Effector CD8-positive, alpha-beta T cell (primary cell): ENCODE results near the gene MAP2K2.
"Not testable (repeated sequence)": the region's sequence is repeated elsewhere in the genome, so short reads cannot be mapped to it uniquely, and the experiment has no call there.

ENCODE experiments used
- DNase-seq: peaks from one replicate; lab custom pipeline; 2025; lab: John Stamatoyannopoulos, UW

Gene MAP2K2

GRCh38 chr19:4130744-4131438 is 7.0 kb upstream of the MAP2K2 start:
- DNase-seq, result no peak

DNA sequence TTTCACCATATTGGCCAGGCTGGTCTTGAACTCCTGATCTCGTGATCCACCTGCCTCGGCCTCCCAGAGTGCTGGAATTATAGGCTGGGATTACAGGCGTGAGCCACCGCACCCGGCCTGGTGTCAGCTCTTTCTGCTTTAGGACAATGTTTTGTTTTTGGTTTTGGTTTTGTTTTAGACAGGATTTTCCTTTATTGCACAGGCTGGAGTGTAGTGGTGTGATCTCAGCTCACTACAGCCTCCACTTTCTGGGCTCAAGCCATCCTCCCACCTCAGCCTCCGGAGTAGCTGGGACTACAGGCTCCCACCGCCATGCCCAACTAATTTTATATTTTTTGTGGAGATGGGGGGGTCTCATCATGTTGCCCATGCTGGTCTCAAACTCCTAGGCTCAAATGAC is 5.1 kb upstream of the MAP2K2 start:
- DNase-seq, result not testable (repeated sequence)

DNA sequence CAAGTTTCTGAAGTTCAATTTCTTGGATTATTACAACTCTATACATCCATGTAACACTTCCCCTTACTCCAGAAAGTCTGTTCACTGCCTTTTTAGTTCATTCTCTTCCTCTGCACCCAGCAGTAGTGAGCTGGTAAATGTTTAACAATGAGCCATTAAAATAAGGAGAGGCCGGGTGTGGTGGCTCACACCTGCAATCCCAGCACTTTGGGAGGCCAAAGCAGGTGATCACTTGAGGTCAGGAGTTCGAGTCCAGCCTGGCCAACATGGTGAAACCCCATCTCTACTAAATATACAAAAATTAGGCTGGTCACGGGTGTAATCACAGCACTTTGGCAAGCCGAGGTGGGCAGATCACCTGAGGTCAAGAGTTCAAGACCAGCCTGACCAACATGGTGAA is 3.4 kb upstream of the MAP2K2 start:
- DNase-seq, result not testable (repeated sequence)

GRCh38 chr19:4124638-4125037 is 716 bp upstream of the MAP2K2 start:
- DNase-seq, result no peak

DNA sequence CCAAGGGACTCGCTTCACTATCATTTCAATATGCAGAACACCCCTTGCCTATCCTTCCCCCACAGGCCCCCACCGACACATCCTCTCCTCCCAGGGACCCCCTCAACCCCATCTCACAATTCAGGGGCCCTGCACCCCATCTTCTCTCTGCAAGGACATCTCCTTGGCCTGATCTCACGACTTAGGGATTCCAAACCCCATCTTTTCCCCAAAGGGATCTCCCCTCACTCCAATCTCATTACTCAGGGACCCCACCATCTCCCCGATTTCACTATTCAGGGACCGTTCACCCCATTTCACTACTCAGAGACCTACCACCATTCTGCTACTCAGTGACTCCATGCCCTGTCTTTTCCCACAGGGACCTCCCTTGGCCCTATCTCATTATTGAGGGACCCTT is 1.4 kb downstream of the MAP2K2 start:
- no peak for DNase-seq

- DNase-seq, result no peak
Measured at GRCh38 chr19:4121815-4122214, 2.1 kb downstream of the MAP2K2 start.

DNA sequence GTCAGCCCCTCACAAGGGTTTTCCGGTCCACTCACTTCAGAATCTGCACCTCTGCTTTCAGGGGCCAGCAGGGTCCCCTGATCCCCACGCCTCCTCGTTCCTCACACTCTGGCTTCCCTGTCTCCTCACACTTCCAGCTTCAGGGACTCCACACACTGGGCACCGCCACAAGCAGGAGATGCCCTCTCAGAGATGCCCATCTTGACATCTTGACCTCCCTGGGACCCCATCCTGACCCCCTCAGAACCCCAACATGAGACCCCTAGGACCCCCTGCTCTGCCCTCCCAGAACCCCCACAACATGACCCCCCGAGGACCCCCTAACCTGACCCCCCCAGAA is 2.7 kb downstream of the MAP2K2 start:
- no peak for DNase-seq

- DNase-seq, result no peak
Measured at GRCh38 chr19:4120559-4121272, 3.2 kb downstream of the MAP2K2 start.

- DNase-seq, result no peak
Measured at GRCh38 chr19:4119763-4120162, 4.2 kb downstream of the MAP2K2 start.

- DNase-seq, result no peak
Measured at GRCh38 chr19:4115818-4116385, 8.0 kb downstream of the MAP2K2 start.

- DNase-seq, result peak; percentile 50
Measured at GRCh38 chr19:4115050-4115817, 8.7 kb downstream of the MAP2K2 start.

DNA sequence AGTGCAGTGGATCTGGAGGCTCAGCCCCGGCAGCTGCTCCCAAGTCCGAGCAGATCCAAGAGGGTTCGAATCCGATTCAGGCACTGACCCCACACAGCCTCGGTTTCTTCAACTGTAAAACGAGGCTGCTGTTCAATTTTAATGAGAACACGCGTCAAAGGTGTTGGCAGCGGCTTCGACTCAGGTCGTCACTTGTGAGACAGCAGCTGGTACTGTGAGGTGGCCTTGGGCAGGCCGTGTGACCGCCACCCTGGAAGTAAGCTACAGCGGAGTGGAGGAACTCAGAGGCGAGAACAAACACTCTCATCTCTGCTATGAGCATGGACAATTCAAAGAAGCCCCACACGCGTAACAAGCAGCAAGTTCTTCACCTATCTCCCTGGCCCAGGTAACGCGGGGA is 9.7 kb downstream of the MAP2K2 start:
- no peak for DNase-seq

- no peak for DNase-seq
Measured at GRCh38 chr19:4113398-4114088, 10.4 kb downstream of the MAP2K2 start.

DNA sequence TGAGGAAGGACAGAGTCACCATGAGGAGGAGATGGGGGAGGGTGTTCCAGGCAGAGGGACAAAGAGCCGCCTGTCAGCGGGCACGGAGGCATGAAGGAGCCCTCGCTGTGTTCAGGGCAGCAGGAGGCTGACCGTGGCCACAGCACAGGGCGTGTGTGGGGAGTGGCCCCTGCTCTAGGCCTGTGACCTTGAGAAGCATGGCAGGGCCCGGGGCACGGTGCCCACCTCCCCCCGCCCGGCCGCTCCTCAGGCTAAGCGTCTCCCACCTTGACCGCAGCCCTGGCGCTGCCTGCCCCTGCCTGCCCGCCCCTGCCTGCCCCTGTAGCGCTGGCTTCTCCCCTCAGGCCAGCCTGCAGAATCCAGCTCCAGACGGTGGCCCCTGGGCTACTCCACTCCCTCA is 11.6 kb downstream of the MAP2K2 start:
- no peak for DNase-seq

GRCh38 chr19:4109626-4109945 is 14.3 kb downstream of the MAP2K2 start:
- DNase-seq, result no peak

DNA sequence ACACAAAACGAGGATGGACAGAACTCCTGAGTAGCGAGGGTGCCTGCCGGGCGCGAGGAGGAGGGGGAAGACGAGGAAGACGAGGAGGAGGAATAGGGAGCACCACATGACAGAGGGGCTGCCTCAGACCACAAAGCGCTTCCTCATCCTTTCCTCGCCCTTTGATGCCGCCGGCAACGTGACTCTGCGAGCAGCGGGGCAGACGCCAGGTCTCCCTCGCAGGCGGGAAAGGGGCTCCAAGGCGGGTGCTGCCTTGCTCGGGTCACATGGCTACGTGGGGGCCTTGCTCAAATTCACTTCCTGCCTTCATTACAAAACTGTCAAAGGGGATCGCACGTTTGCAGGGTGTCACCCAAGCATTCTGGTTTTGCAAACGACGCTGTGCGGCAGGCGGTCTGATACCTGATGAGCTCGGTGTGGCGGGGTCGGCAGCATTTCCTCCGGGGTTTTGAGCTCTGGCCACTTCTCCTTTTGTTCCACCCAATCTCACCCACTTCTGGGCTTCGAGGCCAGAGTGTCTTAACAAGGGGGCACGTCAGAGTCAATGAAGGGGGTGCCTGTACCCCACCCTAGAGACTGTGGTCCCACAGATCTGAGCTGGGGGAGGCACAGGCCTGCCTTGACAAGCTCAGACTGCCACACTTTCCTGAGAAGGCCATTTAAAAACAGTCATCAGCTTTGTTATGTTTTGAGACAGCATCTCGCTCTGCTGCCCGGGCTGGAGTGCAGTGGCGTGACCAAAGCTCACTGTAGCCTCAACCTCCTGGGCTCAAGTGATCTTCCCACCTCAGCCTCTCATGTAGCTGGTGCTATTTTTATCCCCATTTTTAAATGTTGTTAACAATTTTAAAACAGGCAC is 14.9 kb downstream of the MAP2K2 start:
- DNase-seq, result peak; percentile 63

DNA sequence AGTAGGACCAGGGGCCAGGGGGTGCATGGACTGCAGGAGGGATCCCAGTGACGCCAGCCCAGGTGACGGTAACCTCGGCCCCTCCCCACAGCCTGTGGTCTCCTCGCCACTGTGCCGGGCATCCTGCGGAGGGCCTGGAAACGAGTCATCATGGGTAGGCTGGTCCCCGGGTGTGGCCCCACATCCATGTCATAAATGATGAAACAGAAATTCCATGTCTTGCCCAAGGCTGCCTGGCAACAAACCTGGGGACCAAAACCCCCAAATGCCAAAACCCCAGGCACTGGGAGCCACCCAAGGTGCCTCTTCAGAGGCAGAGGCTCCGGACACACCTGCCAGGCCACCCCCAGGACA is 20.9 kb downstream of the MAP2K2 start:
- DNase-seq, result no peak

GRCh38 chr19:4102339-4103079 is 21.4 kb downstream of the MAP2K2 start:
- DNase-seq, result no peak

GRCh38 chr19:4101496-4101770 is 22.5 kb downstream of the MAP2K2 start:
- no peak for DNase-seq

GRCh38 chr19:4100647-4101495 is 23.1 kb downstream of the MAP2K2 start:
- DNase-seq, result no peak
